Measurements from ENCODE around the gene DYNC1H1.

GRCh38 chr14:101975231-101975630 is 10.9 kb downstream of the DYNC1H1 start:
- TF ChIP-seq CTCF (IDR thresholded peaks at IDR 0.05) (no peak), POLR2A (IDR thresholded peaks at IDR 0.05) (no peak), POLR2AphosphoS5 (IDR thresholded peaks at IDR 0.05; ENCODE audit: insufficient read depth in 1 of 2, low read depth in 1 of 2) (no peak)
